HUES6 (cell line): Measurements from ENCODE around the gene F12.

Experiments
- H3K27ac ChIP-seq: 2 replicates; pipeline ENCODE4 v1.7.0; 2013; ENCODE audit warnings: low read depth, mild to moderate bottlenecking, low read length, inconsistent platforms
- H3K27me3 ChIP-seq: 2 replicates; pipeline ENCODE4 v1.6.1; 2013; ENCODE audit warnings: low read length; ENCODE audit not compliant: control insufficient read depth, insufficient read depth
- H3K36me3 ChIP-seq: 2 replicates; pipeline ENCODE4 v1.6.1; 2013; ENCODE audit warnings: low read length; ENCODE audit not compliant: control insufficient read depth, insufficient read depth
- H3K4me1 ChIP-seq: 2 replicates; pipeline ENCODE4 v1.6.1; 2013; ENCODE audit warnings: low read length; ENCODE audit not compliant: control insufficient read depth, insufficient read depth
- H3K4me3 ChIP-seq: 2 replicates; pipeline ENCODE4 v1.5.1; 2013; ENCODE audit warnings: low read depth, low read length
- H3K9ac ChIP-seq: one replicate; pipeline ENCODE4 v1.6.1; 2013; ENCODE audit warnings: mild to moderate bottlenecking, low read length
- H3K9me3 ChIP-seq: 2 replicates; pipeline ENCODE4 v1.6.1; 2013; ENCODE audit warnings: low read depth, low read length; ENCODE audit not compliant: control insufficient read depth, insufficient read depth

The F12 gene

GRCh38 chr5:177429248-177430040 lies 20.1 kb upstream of the F12 start:
- no peaks in the 10 kb centered on the region for H3K27me3 ChIP-seq
- H3K4me1 ChIP-seq, result peaks cover 22% of the 10 kb centered on the region
- no peak overlapping the region for H3K27ac ChIP-seq
- H3K9ac ChIP-seq, result no peak overlapping the region
- peaks cover 41% of the 10 kb centered on the region for H3K36me3 ChIP-seq
- H3K9me3 ChIP-seq, result no peaks in the 10 kb centered on the region
- H3K4me3 ChIP-seq, result no peak overlapping the region

- H3K36me3 ChIP-seq, result peaks cover 34% of the 10 kb centered on the region
- no peak overlapping the region for H3K27ac ChIP-seq
- peaks cover 22% of the 10 kb centered on the region for H3K4me1 ChIP-seq
- H3K9me3 ChIP-seq, result no peaks in the 10 kb centered on the region
- no peak overlapping the region for H3K4me3 ChIP-seq
- no peak overlapping the region for H3K9ac ChIP-seq
- no peaks in the 10 kb centered on the region for H3K27me3 ChIP-seq
These were observed 19.3 kb upstream of the F12 start for GRCh38 chr5:177428574-177429217.

GRCh38 chr5:177427919-177428573 lies 18.7 kb upstream of the F12 start:
- peaks cover 28% of the 10 kb centered on the region for H3K36me3 ChIP-seq
- H3K9ac ChIP-seq, result peak overlapping the region; percentile 94
- H3K4me3 ChIP-seq, result peak overlapping the region; percentile 87
- no peaks in the 10 kb centered on the region for H3K9me3 ChIP-seq
- H3K27me3 ChIP-seq, result no peaks in the 10 kb centered on the region
- peaks cover 22% of the 10 kb centered on the region for H3K4me1 ChIP-seq
- H3K27ac ChIP-seq, result no peak overlapping the region

GRCh38 chr5:177427211-177427822 lies 18.0 kb upstream of the F12 start:
- Histone ChIP-seq H3K27me3 (no peaks in the 10 kb centered on the region), H3K9me3 (no peaks in the 10 kb centered on the region), H3K4me3 (peak overlapping the region; percentile 87), H3K4me1 (peaks cover 22% of the 10 kb centered on the region), H3K36me3 (peaks cover 21% of the 10 kb centered on the region), H3K27ac (peak overlapping the region; percentile 81), H3K9ac (peak overlapping the region; percentile 94)

GRCh38 chr5:177426566-177427210 lies 17.3 kb upstream of the F12 start, which contains the start of gene GRK6:
Gene GRK6 (plus strand): TSS chr5:177426676. CDS start chr5:177426846, 170 bp downstream.
- H3K27ac ChIP-seq, result peak within 1 kb of the TSS; percentile 81
- no peaks in the 10 kb centered on the region for H3K27me3 ChIP-seq
- H3K4me3 ChIP-seq, result peak within 1 kb of the TSS; percentile 87
- H3K4me1 ChIP-seq, result peaks cover 22% of the 10 kb centered on the region
- H3K9me3 ChIP-seq, result no peaks in the 10 kb centered on the region
- H3K36me3 ChIP-seq, result peaks cover 14% of the 10 kb centered on the region
- peak within 1 kb of the TSS; percentile 94 for H3K9ac ChIP-seq

- Histone ChIP-seq H3K36me3 (peaks cover 7% of the 10 kb centered on the region; the same call in 1 of the 2 replicates), H3K9me3 (no peaks in the 10 kb centered on the region), H3K9ac (peak overlapping the region; percentile 82), H3K4me1 (peaks cover 22% of the 10 kb centered on the region), H3K27me3 (no peaks in the 10 kb centered on the region), H3K27ac (peak overlapping the region; percentile 73), H3K4me3 (peak overlapping the region; percentile 69)
These were observed 16.6 kb upstream of the F12 start for GRCh38 chr5:177425801-177426565.

GRCh38 chr5:177425196-177425800 lies 15.9 kb upstream of the F12 start:
- peak overlapping the region; percentile 73 for H3K27ac ChIP-seq

GRCh38 chr5:177423671-177424070 lies 14.3 kb upstream of the F12 start:
- Histone ChIP-seq H3K27me3 (no peaks in the 10 kb centered on the region), H3K4me3 (no peak overlapping the region), H3K27ac (no peak overlapping the region), H3K36me3 (no peaks in the 10 kb centered on the region), H3K4me1 (peaks cover 19% of the 10 kb centered on the region), H3K9me3 (no peaks in the 10 kb centered on the region), H3K9ac (no peak overlapping the region)

More at GRCh38 chr5:177425196-177425800, 15.9 kb upstream of the F12 start:
- Histone ChIP-seq H3K9me3 (no peaks in the 10 kb centered on the region), H3K27me3 (no peaks in the 10 kb centered on the region), H3K9ac (peak overlapping the region; percentile 82), H3K4me3 (peak overlapping the region; percentile 69), H3K36me3 (0 out of 2 replicates have a peak, but pooled peaks cover under 1% of the 10 kb centered on the region), H3K4me1 (peaks cover 22% of the 10 kb centered on the region)

GRCh38 chr5:177421062-177421798 lies 11.9 kb upstream of the F12 start:
- Histone ChIP-seq H3K4me1 (peaks cover 7% of the 10 kb centered on the region), H3K36me3 (no peaks in the 10 kb centered on the region), H3K4me3 (no peak overlapping the region), H3K9me3 (no peaks in the 10 kb centered on the region), H3K27ac (no peak overlapping the region), H3K27me3 (no peaks in the 10 kb centered on the region), H3K9ac (no peak overlapping the region)
